Sigmoid colon (tissue), 7 donors: Measurements from ENCODE around the gene PNMA8B. TPM values are rescaled to one million over a fixed set of nuclear protein-coding genes. Genes with fewer than 3 reads are reported as not detected.

Experiments
- DNase-seq: peaks from one replicate; pipeline ENCODE4 v3.0.0-alpha.2; 2019
- H3K27ac ChIP-seq, 4 donors: fragments of 200-600 bp; sonication (generic); one replicate each; pipeline ENCODE4 v1.5.1; 2016 to 2019; ENCODE audit warnings: mild to moderate bottlenecking in 1 of 4
- H3K27me3 ChIP-seq, 3 donors: fragments of 200-600 bp; sonication (generic); one replicate each; pipeline ENCODE4 v1.5.1; 2019; ENCODE audit warnings: mild to moderate bottlenecking in 1 of 3
- H3K36me3 ChIP-seq, 4 donors: fragments of 200-600 bp; sonication (generic); one replicate each; pipeline ENCODE4 v1.5.1; 2016 to 2019
- H3K4me1 ChIP-seq, 4 donors: fragments of 200-600 bp; sonication (generic); one replicate each; pipeline ENCODE4 v1.5.1; 2017 to 2019
- H3K4me3 ChIP-seq, 4 donors: fragments of 200-600 bp; sonication (generic); one replicate each; pipeline ENCODE4 v1.5.1; 2017 to 2019; ENCODE audit warnings: mild to moderate bottlenecking in 2 of 4, moderate library complexity in 1 of 4
- H3K9me3 ChIP-seq, 4 donors: fragments of 200-600 bp in 3 of 4; sonication (generic) in 3 of 4; one replicate each; pipeline versions ENCODE4 v1.5.1 to v1.6.1; 2013 to 2019
- CTCF ChIP-seq, 4 experiments: fragments of 450-650 bp in 3 of 4; fragments of 200-600 bp in 1 of 4; IDR thresholded peaks; one replicate each; pipeline ENCODE4 v1.5.1; 2016 to 2019; ENCODE audit warnings: antibody characterized with exemption in 4 of 4, mild to moderate bottlenecking in 3 of 4, moderate library complexity in 2 of 4
- EP300 ChIP-seq, 4 donors: sonication (generic); formaldehyde crosslinking; IDR thresholded peaks; one replicate each; pipeline ENCODE4 v1.6.1; 2017; ENCODE audit warnings: antibody characterized with exemption in 4 of 4
- POLR2A ChIP-seq, 2 donors: fragments of 450-650 bp; IDR thresholded peaks; one replicate each; pipeline ENCODE4 v1.6.1; 2016; ENCODE audit warnings: antibody characterized with exemption in 2 of 2, mild to moderate bottlenecking in 2 of 2, moderate library complexity in 2 of 2
- POLR2AphosphoS5 ChIP-seq, 4 donors: sonication (generic); formaldehyde crosslinking; IDR thresholded peaks; one replicate each; pipeline ENCODE4 v1.6.1; 2017; ENCODE audit warnings: antibody characterized with exemption in 4 of 4
- WGBS, 2 donors: extraction: QIAGEN DNeasy Blood & Tissue Kit; methylation state at CpG; one replicate each; pipeline ENCODE4 v1.1.7; 2013; 5-methylcytosine and 5-hydroxymethylcytosine counted together
- intact Hi-C: fragments of 100-400 bp; cut with DNase I; formaldehyde crosslinking; loops from one replicate; pipeline ENCODE4 v1.15.1; 2023
- polyA plus RNA-seq, 3 donors: library from polyadenylated mRNA; stranded (reverse); fragments of 200-250 nt; gene quantifications; one replicate each; pipeline ENCODE4 v1.2.3, GENCODE V29; 2013
- total RNA-seq, 4 donors: library from RNA; depleted of rRNA; stranded (reverse); fragments of >200 nt; gene quantifications; one replicate each; pipeline ENCODE4 v1.1.0, GENCODE V29; 2016
- donor health status: healthy with polysubstance abuse.
- donor health status: Bipolar disorder and iron deficiency.
- donor health status: healthy.

The PNMA8B gene
- total and polyA plus RNA-seq, 7 donors, result 0.60 to 1.9 (median 1.4) TPM; not detected in 1

DNA sequence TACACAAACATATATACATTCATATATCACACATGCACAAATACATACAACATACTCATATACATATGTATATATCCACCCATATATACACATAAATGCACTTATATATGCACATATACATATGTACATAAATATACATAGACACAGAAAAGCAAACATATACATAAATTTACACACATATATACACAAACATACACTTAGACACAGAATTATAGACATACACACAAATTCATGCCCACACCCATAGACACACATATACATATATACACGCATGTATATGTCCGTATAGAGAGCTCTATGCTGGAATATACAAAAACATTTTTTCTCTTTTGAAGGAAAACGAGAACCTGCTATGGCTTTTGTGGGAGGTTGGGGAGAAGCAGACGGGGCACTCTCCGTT lies 44.9 kb downstream of the PNMA8B start:
- TF ChIP-seq POLR2A (IDR thresholded peaks at IDR 0.05) (no peak), CTCF (IDR thresholded peaks at IDR 0.05) (no peak), POLR2AphosphoS5 (IDR thresholded peaks at IDR 0.05) (no peak), EP300 (IDR thresholded peaks at IDR 0.05) (no peak)
- intact Hi-C loops, result no loop called here
- H3K27ac ChIP-seq, result no peak overlapping the region

GRCh38 chr19:46449228-46449627 lies 46.4 kb downstream of the PNMA8B start:
- no peak for TF ChIP-seq CTCF (IDR thresholded peaks at IDR 0.05)
- no peak for TF ChIP-seq POLR2AphosphoS5 (IDR thresholded peaks at IDR 0.05)
- no peak for TF ChIP-seq EP300 (IDR thresholded peaks at IDR 0.05)
- TF ChIP-seq POLR2A (IDR thresholded peaks at IDR 0.05), result no peak
- no peak for DNase-seq
- WGBS, 2 donors, result 62 to 67% methylated on average over 7 of the region's 7 CpGs
- H3K9me3 ChIP-seq, result no peaks in the 10 kb centered on the region
- H3K4me1 ChIP-seq, result no peaks in the 10 kb centered on the region
- no peaks in the 10 kb centered on the region for H3K36me3 ChIP-seq
- no peaks in the 10 kb centered on the region for H3K27me3 ChIP-seq
- intact Hi-C loops, result no loop called here
- no peak overlapping the region for H3K4me3 ChIP-seq
- H3K27ac ChIP-seq, result no peak overlapping the region

More for the DNA sequence above, 44.9 kb downstream of the PNMA8B start:
- Histone ChIP-seq H3K4me3 (no peak overlapping the region), H3K27me3 (no peaks in the 10 kb centered on the region), H3K9me3 (no peaks in the 10 kb centered on the region), H3K36me3 (no peaks in the 10 kb centered on the region), H3K4me1 (no peaks in the 10 kb centered on the region)
- 84 to 86% methylated on average over 5 of the region's 5 CpGs for WGBS, 2 donors
- no peak for DNase-seq

- H3K27ac ChIP-seq, result no peak overlapping the region
- no peaks in the 10 kb centered on the region for H3K36me3 ChIP-seq
- no peaks in the 10 kb centered on the region for H3K9me3 ChIP-seq
- H3K4me1 ChIP-seq, result no peaks in the 10 kb centered on the region
- TF ChIP-seq CTCF (IDR thresholded peaks at IDR 0.05), result no peak
- TF ChIP-seq EP300 (IDR thresholded peaks at IDR 0.05), result no peak
- no peak for TF ChIP-seq POLR2A (IDR thresholded peaks at IDR 0.05)
- TF ChIP-seq POLR2AphosphoS5 (IDR thresholded peaks at IDR 0.05), result no peak
- intact Hi-C loops, result no loop called here
- H3K27me3 ChIP-seq, result no peaks in the 10 kb centered on the region
- no peak for DNase-seq
- 85 to 95% methylated on average over 10 of the region's 10 CpGs for WGBS, 2 donors
- H3K4me3 ChIP-seq, result no peak overlapping the region
Observed at GRCh38 chr19:46448601-46449000, 47.1 kb downstream of the PNMA8B start.

DNA sequence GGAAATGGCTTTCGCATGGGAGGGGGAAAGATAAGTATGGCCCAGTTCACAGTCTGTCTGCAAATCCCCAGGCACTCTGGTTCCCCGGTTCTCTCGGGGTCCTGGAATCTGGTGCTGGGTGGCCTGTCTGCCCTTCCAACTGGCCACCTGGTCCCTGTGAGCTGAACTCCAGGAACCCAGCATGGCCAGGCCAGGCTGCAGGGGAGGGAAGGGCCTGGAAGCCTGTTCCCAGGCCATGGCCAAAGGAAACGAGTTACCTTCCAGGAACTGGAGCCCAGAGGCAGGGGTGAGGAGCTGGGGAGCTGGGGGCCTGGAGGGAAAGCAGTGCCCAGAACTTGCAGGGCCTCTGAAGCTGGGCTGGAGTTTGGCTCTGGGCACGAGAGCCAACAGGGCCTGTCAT lies 47.8 kb downstream of the PNMA8B start:
- WGBS, 2 donors, result 67 to 82% methylated on average over 5 of the region's 5 CpGs

More for the DNA sequence above, 47.8 kb downstream of the PNMA8B start:
- Histone ChIP-seq H3K4me3 (no peak overlapping the region), H3K36me3 (no peaks in the 10 kb centered on the region), H3K4me1 (peaks cover 0 to 7% (median 6%) of the 10 kb centered on the region in 4 donors), H3K27ac (no peak overlapping the region), H3K9me3 (no peaks in the 10 kb centered on the region), H3K27me3 (no peaks in the 10 kb centered on the region)
- DNase-seq, result no peak
- TF ChIP-seq POLR2AphosphoS5 (IDR thresholded peaks at IDR 0.05), result no peak
- TF ChIP-seq CTCF (IDR thresholded peaks at IDR 0.05), result no peak
- TF ChIP-seq EP300 (IDR thresholded peaks at IDR 0.05), result no peak
- no peak for TF ChIP-seq POLR2A (IDR thresholded peaks at IDR 0.05)
- intact Hi-C loops, result no loop called here
